ENCODE results near the gene SLC45A3. TPM values are rescaled to one million over a fixed set of nuclear protein-coding genes. Genes with fewer than 3 reads are reported as not detected.

Gene SLC45A3
- total RNA-seq, 1 donor from 2014 or later, result 0.79 TPM

GRCh38 chr1:205687242-205687641, 6.9 kb upstream of the SLC45A3 start:
- Histone ChIP-seq H3K27me3 (ENCODE audit: control insufficient read depth, insufficient read depth, low read length) (peaks cover 3% of the 10 kb centered on the region), H3K4me3 (ENCODE audit: low read depth, low read length) (no peak overlapping the region), H3K36me3 (ENCODE audit: control insufficient read depth, insufficient read depth, low read length) (no peaks in the 10 kb centered on the region)
- FAIRE-seq, result no peak
- TF ChIP-seq, protein P1, sequence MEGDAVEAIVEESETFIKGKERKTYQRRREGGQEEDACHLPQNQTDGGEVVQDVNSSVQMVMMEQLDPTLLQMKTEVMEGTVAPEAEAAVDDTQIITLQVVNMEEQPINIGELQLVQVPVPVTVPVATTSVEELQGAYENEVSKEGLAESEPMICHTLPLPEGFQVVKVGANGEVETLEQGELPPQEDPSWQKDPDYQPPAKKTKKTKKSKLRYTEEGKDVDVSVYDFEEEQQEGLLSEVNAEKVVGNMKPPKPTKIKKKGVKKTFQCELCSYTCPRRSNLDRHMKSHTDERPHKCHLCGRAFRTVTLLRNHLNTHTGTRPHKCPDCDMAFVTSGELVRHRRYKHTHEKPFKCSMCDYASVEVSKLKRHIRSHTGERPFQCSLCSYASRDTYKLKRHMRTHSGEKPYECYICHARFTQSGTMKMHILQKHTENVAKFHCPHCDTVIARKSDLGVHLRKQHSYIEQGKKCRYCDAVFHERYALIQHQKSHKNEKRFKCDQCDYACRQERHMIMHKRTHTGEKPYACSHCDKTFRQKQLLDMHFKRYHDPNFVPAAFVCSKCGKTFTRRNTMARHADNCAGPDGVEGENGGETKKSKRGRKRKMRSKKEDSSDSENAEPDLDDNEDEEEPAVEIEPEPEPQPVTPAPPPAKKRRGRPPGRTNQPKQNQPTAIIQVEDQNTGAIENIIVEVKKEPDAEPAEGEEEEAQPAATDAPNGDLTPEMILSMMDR (IDR thresholded peaks at IDR 0.05; ENCODE audit: insufficient read depth, low read length, severe bottlenecking), result no peak
- no peak for DNase-seq (ENCODE audit: low read depth)

- FAIRE-seq (no peak), DNase-seq (ENCODE audit: low read depth) (peak; percentile 24)
- TF ChIP-seq, protein P1 (IDR thresholded peaks at IDR 0.05; ENCODE audit: insufficient read depth, low read length, severe bottlenecking), result no peak
- no peaks in the 10 kb centered on the region for H3K27me3 ChIP-seq (ENCODE audit: control insufficient read depth, insufficient read depth, low read length)
- H3K36me3 ChIP-seq (ENCODE audit: control insufficient read depth, insufficient read depth, low read length), result no peaks in the 10 kb centered on the region
- no peak overlapping the region for H3K4me3 ChIP-seq (ENCODE audit: low read depth, low read length)
Observed at GRCh38 chr1:205681364-205681763, 1.1 kb upstream of the SLC45A3 start.

DNA sequence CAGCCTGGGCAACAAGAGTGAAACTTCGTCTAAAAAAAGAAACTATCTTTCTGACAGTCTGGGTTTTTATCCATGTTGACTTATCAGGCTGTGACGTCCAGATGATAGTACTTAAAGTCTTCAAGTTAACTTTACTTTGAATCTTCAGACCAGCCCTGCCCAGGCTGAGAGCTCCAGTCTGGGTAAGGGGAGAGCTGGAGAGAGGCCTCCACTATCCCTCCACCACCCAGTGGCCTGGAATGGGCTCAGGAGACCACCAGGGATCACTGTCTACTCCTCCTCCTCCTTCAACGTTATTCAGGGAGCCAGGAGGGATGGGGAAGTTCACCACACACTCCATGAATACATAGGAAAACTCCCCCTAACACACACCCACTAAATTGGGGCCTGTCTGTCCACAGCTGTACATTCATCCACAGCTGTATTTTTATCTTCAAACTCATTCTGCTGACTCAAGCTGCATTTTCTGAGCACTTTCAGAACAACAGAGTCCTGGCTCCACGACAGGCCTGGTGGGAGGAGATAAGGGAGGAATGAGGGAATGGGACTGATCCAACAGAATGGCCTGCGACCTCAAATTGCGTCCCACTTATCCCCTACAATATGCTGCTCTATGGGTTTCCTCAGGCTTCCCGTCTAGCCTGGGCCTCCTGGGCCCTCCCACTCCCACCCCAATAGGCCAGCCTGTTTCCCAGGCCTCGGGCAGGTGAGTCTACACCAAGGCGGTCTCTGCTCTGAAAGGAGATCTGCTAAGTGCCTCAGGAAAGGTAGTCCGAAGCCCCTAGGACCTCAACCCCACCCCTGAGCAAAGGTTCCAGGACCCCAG, 1.8 kb downstream of the SLC45A3 start:
- no peaks in the 10 kb centered on the region for H3K27me3 ChIP-seq (ENCODE audit: control insufficient read depth, insufficient read depth, low read length)
- FAIRE-seq, result no peak
- no peak for DNase-seq (ENCODE audit: low read depth)
- H3K36me3 ChIP-seq (ENCODE audit: control insufficient read depth, insufficient read depth, low read length), result no peaks in the 10 kb centered on the region
- TF ChIP-seq, protein P1 (IDR thresholded peaks at IDR 0.05; ENCODE audit: insufficient read depth, low read length, severe bottlenecking), result no peak
- H3K4me3 ChIP-seq (ENCODE audit: low read depth, low read length), result no peak overlapping the region

GRCh38 chr1:205677167-205677566, 3.1 kb downstream of the SLC45A3 start:
- FAIRE-seq (no peak), DNase-seq (ENCODE audit: low read depth) (no peak)
- TF ChIP-seq, protein P1 (IDR thresholded peaks at IDR 0.05; ENCODE audit: insufficient read depth, low read length, severe bottlenecking), result no peak
- no peak overlapping the region for H3K4me3 ChIP-seq (ENCODE audit: low read depth, low read length)
- H3K36me3 ChIP-seq (ENCODE audit: control insufficient read depth, insufficient read depth, low read length), result no peaks in the 10 kb centered on the region
- H3K27me3 ChIP-seq (ENCODE audit: control insufficient read depth, insufficient read depth, low read length), result no peaks in the 10 kb centered on the region

- Histone ChIP-seq H3K27me3 (ENCODE audit: control insufficient read depth, insufficient read depth, low read length) (no peaks in the 10 kb centered on the region), H3K4me3 (ENCODE audit: low read depth, low read length) (no peak overlapping the region), H3K36me3 (ENCODE audit: control insufficient read depth, insufficient read depth, low read length) (no peaks in the 10 kb centered on the region)
- DNase-seq (ENCODE audit: low read depth) (no peak), FAIRE-seq (no peak)
- TF ChIP-seq, protein P1 (IDR thresholded peaks at IDR 0.05; ENCODE audit: insufficient read depth, low read length, severe bottlenecking), result no peak
Observed at GRCh38 chr1:205676597-205676996, 3.7 kb downstream of the SLC45A3 start.

DNA sequence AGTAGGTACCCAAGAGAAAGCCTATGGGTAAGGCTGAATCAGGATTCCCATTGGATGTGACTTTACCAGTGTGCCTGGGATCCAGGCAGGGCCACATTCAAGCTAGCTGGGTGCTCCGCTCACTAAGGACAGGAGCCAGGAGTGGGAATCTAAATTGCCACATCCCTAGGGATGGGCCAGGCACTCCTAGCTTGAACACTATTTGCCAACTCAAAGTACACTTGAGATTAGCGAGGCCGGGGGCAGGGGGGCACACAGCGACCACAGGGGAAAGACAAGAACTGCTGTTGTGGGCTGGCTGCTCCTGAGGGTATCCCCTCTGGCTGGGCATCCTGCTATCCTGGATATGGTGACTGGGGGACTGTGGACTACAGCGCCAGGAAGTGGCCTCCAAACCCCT, 4.3 kb downstream of the SLC45A3 start:
- no peak overlapping the region for H3K4me3 ChIP-seq (ENCODE audit: low read depth, low read length)
- DNase-seq (ENCODE audit: low read depth), result no peak
- H3K36me3 ChIP-seq (ENCODE audit: control insufficient read depth, insufficient read depth, low read length), result no peaks in the 10 kb centered on the region
- H3K27me3 ChIP-seq (ENCODE audit: control insufficient read depth, insufficient read depth, low read length), result no peaks in the 10 kb centered on the region
- no peak for FAIRE-seq
- TF ChIP-seq, protein P1 (IDR thresholded peaks at IDR 0.05; ENCODE audit: insufficient read depth, low read length, severe bottlenecking), result no peak

Measured in bronchial epithelial cell (primary cell).